Smooth muscle cell (in vitro differentiated cells): ENCODE measurements around the gene CHCHD10. TPM values are rescaled to one million over a fixed set of nuclear protein-coding genes. Genes with fewer than 3 reads are reported as not detected.

Experiments used
- DNase-seq: peaks from one replicate; lab custom pipeline; 2025; ENCODE audit not compliant: unreplicated experiment; lab: John Stamatoyannopoulos, UW
- H2AFZ ChIP-seq: fragments of 200-600 bp; sonication (generic); 2 replicates; pipeline ENCODE4 v1.6.0; 2016; ENCODE audit warnings: antibody characterized with exemption, low read depth, mild to moderate bottlenecking
- H3F3A ChIP-seq: fragments of 200-600 bp; sonication (generic); 2 replicates; pipeline ENCODE4 v1.6.0; 2017; ENCODE audit warnings: antibody characterized with exemption, low read depth
- H3K27ac ChIP-seq: fragments of 200-600 bp; sonication (generic); 2 replicates; pipeline ENCODE4 v1.5.1; 2016; ENCODE audit warnings: low read depth, mild to moderate bottlenecking
- H3K27me3 ChIP-seq: fragments of 200-600 bp; sonication (generic); 2 replicates; pipeline ENCODE4 v1.6.1; 2016; ENCODE audit warnings: low read depth, mild to moderate bottlenecking
- H3K36me3 ChIP-seq: fragments of 200-600 bp; sonication (generic); 2 replicates; pipeline ENCODE4 v1.5.1; 2016; ENCODE audit warnings: low read depth
- H3K4me1 ChIP-seq: fragments of 200-600 bp; sonication (generic); 2 replicates; pipeline ENCODE4 v1.5.1; 2016; ENCODE audit warnings: low read depth
- H3K4me2 ChIP-seq: fragments of 200-600 bp; sonication (generic); 2 replicates; pipeline ENCODE4 v1.6.0; 2016; ENCODE audit warnings: mild to moderate bottlenecking
- H3K4me3 ChIP-seq: fragments of 200-600 bp; sonication (generic); 2 replicates; pipeline ENCODE4 v1.5.1; 2016; ENCODE audit warnings: mild to moderate bottlenecking
- H3K79me2 ChIP-seq: fragments of 200-600 bp; sonication (generic); 2 replicates; pipeline ENCODE4 v1.6.0; 2016; ENCODE audit warnings: low read depth, mild to moderate bottlenecking
- H3K9ac ChIP-seq: fragments of 200-600 bp; sonication (generic); 2 replicates; pipeline ENCODE4 v1.6.0; 2016; ENCODE audit warnings: low read depth
- H3K9me3 ChIP-seq: fragments of 200-600 bp; sonication (generic); replicated peaks from 2 replicates; pipeline ENCODE4 v1.5.1; 2016; ENCODE audit warnings: low read depth
- H4K20me1 ChIP-seq: fragments of 200-600 bp; sonication (generic); 2 replicates; pipeline ENCODE4 v1.6.0; 2016; ENCODE audit warnings: low read depth
- CTCF ChIP-seq: fragments of 200-600 bp; sonication (generic); IDR thresholded peaks from 2 replicates; pipeline ENCODE4 v1.5.1; 2017; ENCODE audit warnings: borderline replicate concordance, mild to moderate bottlenecking, antibody characterized with exemption; ENCODE audit not compliant: insufficient read depth, poor library complexity, severe bottlenecking
- WGBS: methylation state at CpG from one replicate; pipeline ENCODE4 v1.1.7; 2016; ENCODE audit warnings: low lambda C conversion rate; 5-methylcytosine and 5-hydroxymethylcytosine counted together
- polyA plus RNA-seq: library from polyadenylated mRNA; unstranded; fragments of >200 nt; fragmentation: Nextera tagmentation; extraction: Ambion mirVana; gene quantifications from 2 replicates; pipeline ENCODE4 v1.2.1, GENCODE V29; 2016
- total RNA-seq: library from RNA; depleted of rRNA; stranded (reverse); fragments of >200 nt; gene quantifications from 2 replicates; pipeline ENCODE4 v1.2.3, GENCODE V29; 2014

CHCHD10 gene
- total and polyA plus RNA-seq, 2 experiments from 2014 or later = 4.9 to 57.6 TPM

- H3K4me3 ChIP-seq = no peak overlapping the region
- peaks cover 12% of the 10 kb centered on the region for H3K79me2 ChIP-seq
- H3K4me2 ChIP-seq = peak overlapping the region; percentile 9
- no peak for TF ChIP-seq CTCF
- 91% methylated on average over 14 of the region's 15 CpGs for WGBS
- H3K27ac ChIP-seq = no peak overlapping the region
- no peaks in the 10 kb centered on the region for H3K9me3 ChIP-seq
- no peak for DNase-seq
- H4K20me1 ChIP-seq = peaks cover 13% of the 10 kb centered on the region
- H3K27me3 ChIP-seq = no peaks in the 10 kb centered on the region
- no peaks in the 10 kb centered on the region for H3K36me3 ChIP-seq
- no peak overlapping the region for H3K9ac ChIP-seq
- H3F3A ChIP-seq = no peaks in the 10 kb centered on the region
- H3K4me1 ChIP-seq = peaks cover 13% of the 10 kb centered on the region
- H2AFZ ChIP-seq = no peak overlapping the region
These were observed 15.7 kb upstream of the CHCHD10 start for GRCh38 chr22:23783265-23784150.

DNA sequence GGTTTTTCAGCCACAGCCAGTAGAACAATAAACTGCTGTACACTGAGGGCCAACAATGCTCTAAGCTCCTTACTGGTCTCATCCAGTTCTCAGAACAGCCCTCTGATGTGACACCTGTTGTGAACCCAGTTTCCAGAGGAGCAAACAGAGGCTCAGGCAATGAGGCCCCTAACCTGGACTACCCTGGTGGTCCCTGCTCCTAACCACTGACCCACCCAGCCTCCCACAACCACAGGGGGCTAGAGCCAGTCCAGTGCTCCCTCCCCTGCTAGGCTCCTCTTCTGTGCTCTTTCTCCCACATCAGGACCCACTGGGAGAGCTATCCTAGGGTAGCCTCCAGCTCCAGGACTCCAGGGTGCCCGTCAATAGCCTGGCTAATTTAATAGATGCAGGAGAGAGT, 14.9 kb upstream of the CHCHD10 start:
- Histone ChIP-seq H3K36me3 (no peaks in the 10 kb centered on the region), H3F3A (no peaks in the 10 kb centered on the region), H3K79me2 (peaks cover 4% of the 10 kb centered on the region), H3K4me1 (peaks cover 7% of the 10 kb centered on the region), H3K27me3 (no peaks in the 10 kb centered on the region), H3K9ac (no peak overlapping the region), H4K20me1 (peaks cover 4% of the 10 kb centered on the region), H3K9me3 (no peaks in the 10 kb centered on the region), H3K4me3 (no peak overlapping the region), H2AFZ (no peak overlapping the region), H3K27ac (no peak overlapping the region), H3K4me2 (no peak overlapping the region)
- no peak for TF ChIP-seq CTCF
- WGBS = 96% methylated on average over 1 of the region's 1 CpG
- no peak for DNase-seq

DNA sequence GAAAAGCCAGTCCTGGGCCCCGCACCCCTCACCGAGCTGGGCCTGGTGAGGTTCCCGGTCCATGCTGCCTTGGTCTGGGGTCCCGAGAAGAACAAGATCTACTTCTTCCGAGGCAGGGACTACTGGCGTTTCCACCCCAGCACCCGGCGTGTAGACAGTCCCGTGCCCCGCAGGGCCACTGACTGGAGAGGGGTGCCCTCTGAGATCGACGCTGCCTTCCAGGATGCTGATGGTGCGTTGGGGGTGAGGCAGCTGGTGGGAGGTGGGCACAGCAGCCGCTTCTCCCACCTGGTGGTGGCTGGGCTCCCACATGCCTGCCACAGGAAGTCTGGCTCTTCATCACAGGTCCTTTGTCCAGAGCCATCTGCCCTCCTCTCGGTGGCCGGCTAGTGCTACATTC, 14.5 kb upstream of the CHCHD10 start:
- H3K9ac ChIP-seq = no peak overlapping the region
- WGBS = 98% methylated on average over 16 of the region's 16 CpGs
- peaks cover 5% of the 10 kb centered on the region for H3K4me1 ChIP-seq
- H4K20me1 ChIP-seq = no peaks in the 10 kb centered on the region
- no peaks in the 10 kb centered on the region for H3K36me3 ChIP-seq
- H3K27ac ChIP-seq = no peak overlapping the region
- TF ChIP-seq CTCF = no peak
- no peaks in the 10 kb centered on the region for H3F3A ChIP-seq
- no peaks in the 10 kb centered on the region for H3K27me3 ChIP-seq
- no peak overlapping the region for H3K4me3 ChIP-seq
- H3K4me2 ChIP-seq = no peak overlapping the region
- H3K9me3 ChIP-seq = no peaks in the 10 kb centered on the region
- H2AFZ ChIP-seq = no peak overlapping the region
- no peaks in the 10 kb centered on the region for H3K79me2 ChIP-seq
- DNase-seq = no peak
